HFFc6 (cell line): ENCODE results near the gene ALKBH5. TPM values are rescaled to one million over a fixed set of nuclear protein-coding genes. Genes with fewer than 3 reads are reported as not detected.
"Not testable (repeated sequence)": the region's sequence is repeated elsewhere in the genome, so short reads cannot be mapped to it uniquely, and the experiment has no call there.

Experiments used
- DNase-seq: peaks from one replicate; pipeline ENCODE4 v3.0.0-alpha.2; 2018
- H3K27ac Mint-ChIP-seq: 2 replicates; pipeline ENCODE4 v1.8.0; 2020; ENCODE audit warnings: mild to moderate bottlenecking, mixed read lengths
- H3K27me3 Mint-ChIP-seq: 2 replicates; pipeline ENCODE4 v1.8.0; 2021; ENCODE audit warnings: mild to moderate bottlenecking, moderate library complexity, mixed read lengths; ENCODE audit not compliant: insufficient read depth
- H3K36me3 Mint-ChIP-seq: 2 replicates; pipeline ENCODE4 v1.8.0; 2021; ENCODE audit warnings: low read depth, mixed read lengths
- H3K4me1 Mint-ChIP-seq: 2 replicates; pipeline ENCODE4 v1.8.0; 2020; ENCODE audit warnings: low read depth, mixed read lengths
- H3K4me3 Mint-ChIP-seq: 2 replicates; pipeline ENCODE4 v1.8.0; 2020; ENCODE audit warnings: mild to moderate bottlenecking, moderate library complexity, mixed read lengths
- H3K9me3 Mint-ChIP-seq: 2 replicates; pipeline ENCODE4 v1.8.0; 2020; ENCODE audit warnings: mild to moderate bottlenecking, mixed read lengths
- total RNA-seq, 6 experiments: library from RNA; stranded (reverse); fragmentation: NEBNext Ultra II Directional; extraction: Animal tissue kit (Norgen Biotek cat#: 25700); gene quantifications; 2 replicates in 1 of 6; 3 replicates in 5 of 6; pipeline ENCODE4 v1.2.3, GENCODE V29; 2021
- TF ChIP-seq, protein P1 (sequence below): fragments of 200-600 bp; sonication (generic); IDR thresholded peaks from 2 replicates; pipeline ENCODE4 v1.5.0; 2021; ENCODE audit warnings: antibody characterized with exemption, mild to moderate bottlenecking

The ALKBH5 gene
- total RNA-seq, 6 experiments from 2014 or later = 90.2 to 117 (median 103) TPM

DNA sequence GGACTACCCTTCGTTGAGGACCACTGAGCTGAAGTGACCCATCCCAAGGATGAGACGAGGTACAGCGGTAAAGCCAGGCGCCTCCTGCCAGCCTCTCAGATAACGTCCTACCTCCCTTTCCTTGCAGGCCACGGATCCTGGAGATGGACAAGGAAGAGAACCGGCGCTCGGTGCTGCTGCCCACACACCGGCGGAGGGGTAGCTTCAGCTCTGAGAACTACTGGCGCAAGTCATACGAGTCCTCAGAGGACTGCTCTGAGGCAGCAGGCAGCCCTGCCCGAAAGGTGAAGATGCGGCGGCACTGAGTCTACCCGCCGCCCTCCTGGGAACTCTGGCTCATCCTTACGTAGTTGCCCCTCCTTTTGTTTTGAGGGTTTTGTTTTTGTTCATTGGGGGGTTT lies 24.5 kb downstream of the ALKBH5 start:
- Mint-ChIP-seq H3K27me3 (peaks cover 4% of the 10 kb centered on the region), H3K9me3 (no peaks in the 10 kb centered on the region), H3K36me3 (peaks cover 8% of the 10 kb centered on the region), H3K4me1 (peaks cover 5% of the 10 kb centered on the region; the same call in 1 of the 2 replicates), H3K27ac (no peak overlapping the region), H3K4me3 (no peak overlapping the region)
- no peak for DNase-seq
- TF ChIP-seq, protein P1, sequence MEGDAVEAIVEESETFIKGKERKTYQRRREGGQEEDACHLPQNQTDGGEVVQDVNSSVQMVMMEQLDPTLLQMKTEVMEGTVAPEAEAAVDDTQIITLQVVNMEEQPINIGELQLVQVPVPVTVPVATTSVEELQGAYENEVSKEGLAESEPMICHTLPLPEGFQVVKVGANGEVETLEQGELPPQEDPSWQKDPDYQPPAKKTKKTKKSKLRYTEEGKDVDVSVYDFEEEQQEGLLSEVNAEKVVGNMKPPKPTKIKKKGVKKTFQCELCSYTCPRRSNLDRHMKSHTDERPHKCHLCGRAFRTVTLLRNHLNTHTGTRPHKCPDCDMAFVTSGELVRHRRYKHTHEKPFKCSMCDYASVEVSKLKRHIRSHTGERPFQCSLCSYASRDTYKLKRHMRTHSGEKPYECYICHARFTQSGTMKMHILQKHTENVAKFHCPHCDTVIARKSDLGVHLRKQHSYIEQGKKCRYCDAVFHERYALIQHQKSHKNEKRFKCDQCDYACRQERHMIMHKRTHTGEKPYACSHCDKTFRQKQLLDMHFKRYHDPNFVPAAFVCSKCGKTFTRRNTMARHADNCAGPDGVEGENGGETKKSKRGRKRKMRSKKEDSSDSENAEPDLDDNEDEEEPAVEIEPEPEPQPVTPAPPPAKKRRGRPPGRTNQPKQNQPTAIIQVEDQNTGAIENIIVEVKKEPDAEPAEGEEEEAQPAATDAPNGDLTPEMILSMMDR = no peak

DNA sequence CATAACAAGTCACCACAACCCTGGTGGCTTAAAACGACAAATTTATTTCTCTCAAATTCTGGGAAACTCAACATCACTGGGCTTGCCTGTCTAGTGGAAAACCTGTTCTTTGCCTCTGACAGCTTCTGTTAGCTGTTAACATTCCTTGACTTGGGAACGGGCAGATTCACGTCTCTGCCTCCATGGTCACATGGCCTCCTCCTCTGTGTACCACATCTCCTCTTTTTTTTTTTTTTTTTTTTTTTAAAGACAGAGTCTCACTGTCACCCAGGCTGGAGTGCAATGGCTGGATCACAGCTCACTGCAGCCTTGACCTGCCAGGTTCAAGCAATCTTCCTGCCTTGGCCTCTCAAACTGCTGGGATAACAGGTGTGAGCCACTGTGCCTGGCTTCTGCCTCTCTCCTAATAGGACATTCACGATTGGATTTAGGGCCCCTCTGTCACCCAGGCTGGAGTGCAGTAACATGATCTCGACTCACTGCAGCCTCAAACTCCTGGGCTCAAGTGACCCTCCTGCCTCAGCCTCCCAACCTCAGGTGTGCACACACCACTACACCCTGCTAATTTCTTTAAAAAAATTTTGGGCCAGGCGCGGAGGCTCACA lies 30.1 kb downstream of the ALKBH5 start:
- Mint-ChIP-seq H3K9me3 (no peaks in the 10 kb centered on the region), H3K27me3 (peaks cover 2% of the 10 kb centered on the region), H3K36me3 (peaks cover 4% of the 10 kb centered on the region; the same call in 1 of the 2 replicates), H3K27ac (no peak overlapping the region), H3K4me3 (no peak overlapping the region), H3K4me1 (peaks cover 4% of the 10 kb centered on the region)
- DNase-seq = no peak
- TF ChIP-seq, protein P1 = no peak

DNA sequence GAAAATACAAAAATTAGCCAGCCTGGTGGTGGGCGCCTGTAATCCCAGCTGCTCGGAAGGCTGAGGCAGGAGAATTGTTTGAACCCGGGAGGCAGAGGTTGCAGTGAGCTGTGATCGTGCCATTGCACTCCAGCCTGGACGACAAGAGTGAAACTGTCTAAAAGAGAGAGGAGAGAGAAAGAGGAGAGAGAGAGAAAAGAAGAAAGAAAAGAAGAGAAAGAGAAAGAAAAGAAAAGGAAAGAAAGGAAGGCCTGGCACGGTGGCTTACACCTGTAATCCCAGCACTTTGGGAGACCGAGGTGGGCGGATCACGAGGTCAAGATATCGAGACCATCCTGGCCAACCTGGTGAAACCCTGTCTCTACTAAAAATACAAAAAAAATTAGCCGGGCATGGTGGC lies 33.3 kb downstream of the ALKBH5 start:
- not testable (repeated sequence) for H3K36me3 Mint-ChIP-seq, H3K27ac Mint-ChIP-seq, H3K4me3 Mint-ChIP-seq, H3K27me3 Mint-ChIP-seq, H3K9me3 Mint-ChIP-seq, DNase-seq
- H3K4me1 Mint-ChIP-seq = peaks cover 26% of the 10 kb centered on the region

DNA sequence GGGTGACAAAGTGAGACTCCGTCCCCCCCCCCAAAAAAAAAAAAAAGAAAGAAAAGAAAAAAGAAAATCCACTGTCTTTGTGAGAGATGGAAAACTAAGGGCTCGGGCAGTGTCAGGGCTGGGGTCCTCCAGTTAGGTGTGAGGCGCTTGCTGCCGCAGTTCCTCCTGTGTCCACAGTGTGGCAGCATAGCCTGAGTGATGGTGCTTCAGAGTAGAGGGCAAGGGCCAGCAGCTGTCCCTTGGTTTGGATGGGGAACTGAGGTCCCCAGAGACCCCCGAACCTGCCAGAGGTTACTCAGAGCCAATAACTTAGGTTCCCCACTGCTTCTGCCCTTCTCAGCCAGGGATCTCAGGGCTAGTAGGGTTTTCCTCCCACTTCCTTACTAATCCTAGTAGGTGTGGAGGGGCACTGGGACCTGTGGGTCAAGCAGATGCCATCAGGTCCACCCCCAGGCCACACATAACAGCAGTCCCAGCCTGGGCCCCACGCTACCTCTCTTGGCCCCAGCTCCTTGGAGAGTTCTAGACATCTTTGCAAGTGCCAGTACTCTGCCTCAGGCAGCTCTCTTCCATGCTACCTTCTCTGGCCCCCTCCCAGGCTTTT lies 33.9 kb downstream of the ALKBH5 start:
- peak; percentile 42 for DNase-seq
- no peaks in the 10 kb centered on the region; the same call in none of the 2 replicates for H3K27me3 Mint-ChIP-seq
- H3K4me1 Mint-ChIP-seq = peaks cover 26% of the 10 kb centered on the region
- TF ChIP-seq, protein P1 = peak; percentile 92
- no peaks in the 10 kb centered on the region for H3K9me3 Mint-ChIP-seq
- no peaks in the 10 kb centered on the region for H3K36me3 Mint-ChIP-seq
- no peak overlapping the region for H3K4me3 Mint-ChIP-seq
- H3K27ac Mint-ChIP-seq = no peak overlapping the region

DNA sequence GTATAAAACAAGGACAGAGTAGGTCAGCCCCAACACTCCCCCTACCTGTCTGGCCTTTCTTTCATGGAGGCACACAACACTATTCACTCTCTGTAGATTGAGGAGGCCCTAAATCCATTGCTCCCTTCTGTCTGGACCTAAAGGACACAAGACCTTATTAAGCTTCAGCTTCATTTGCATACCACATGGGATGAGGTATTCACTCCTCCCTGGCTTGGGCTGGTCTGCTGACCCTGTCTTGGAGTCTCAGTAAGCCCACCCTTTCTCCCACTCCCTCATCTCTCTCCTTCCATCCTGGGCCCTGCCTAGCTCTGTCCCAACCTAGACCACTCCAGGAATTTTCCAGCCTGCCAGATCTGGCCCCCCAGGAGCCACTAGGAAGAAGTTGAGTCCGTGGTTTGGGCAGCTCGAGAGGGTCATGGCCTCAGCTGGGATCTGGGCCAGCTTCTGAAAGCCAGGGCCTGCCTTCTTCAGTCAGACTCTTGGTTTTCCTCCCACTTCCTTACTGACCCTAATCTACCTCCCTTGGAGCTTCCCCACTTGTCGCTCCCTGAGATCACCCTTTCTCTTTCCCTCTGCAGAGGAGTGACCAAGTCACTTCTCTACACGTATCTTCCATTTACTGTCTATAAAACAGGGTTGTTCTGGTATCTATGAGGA lies 35.3 kb downstream of the ALKBH5 start:
- peak overlapping the region; percentile 62 for H3K27ac Mint-ChIP-seq
- H3K9me3 Mint-ChIP-seq = no peaks in the 10 kb centered on the region
- no peaks in the 10 kb centered on the region for H3K36me3 Mint-ChIP-seq
- H3K4me1 Mint-ChIP-seq = peaks cover 26% of the 10 kb centered on the region
- no peak overlapping the region for H3K4me3 Mint-ChIP-seq
- DNase-seq = peak; percentile 45
- TF ChIP-seq, protein P1 = no peak
- H3K27me3 Mint-ChIP-seq = no peaks in the 10 kb centered on the region; the same call in none of the 2 replicates

DNA sequence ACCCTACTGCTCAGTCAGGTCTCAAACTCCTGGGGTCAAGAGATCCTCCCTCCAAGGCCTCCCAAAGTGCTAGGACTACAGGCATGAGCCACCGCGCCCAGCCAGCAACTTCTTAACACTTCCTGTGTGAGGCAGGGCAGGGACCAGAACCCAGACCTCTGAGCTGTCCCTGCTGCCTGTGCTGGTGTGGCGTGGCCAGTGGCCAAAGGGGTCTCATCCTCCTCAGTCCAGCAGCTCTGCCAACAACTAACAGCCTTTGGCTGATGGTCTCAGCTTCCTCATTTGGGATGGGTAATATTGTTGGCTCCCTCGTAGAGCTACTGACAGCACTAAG lies 40.4 kb downstream of the ALKBH5 start:
- DNase-seq = no peak
- Mint-ChIP-seq H3K27me3 (no peaks in the 10 kb centered on the region; the same call in none of the 2 replicates), H3K27ac (no peak overlapping the region), H3K4me3 (no peak overlapping the region), H3K36me3 (peaks cover 6% of the 10 kb centered on the region), H3K4me1 (peaks cover 57% of the 10 kb centered on the region), H3K9me3 (no peaks in the 10 kb centered on the region)
- TF ChIP-seq, protein P1 = no peak
